Osteoblast (primary cell): ENCODE results near the gene TPCN1. TPM values are rescaled to one million over a fixed set of nuclear protein-coding genes. Genes with fewer than 3 reads are reported as not detected.
A peak's percentile ranks its signal among the peaks of the same experiment; 100 is the strongest.

ENCODE experiments used
- DNase-seq: peaks from one replicate; pipeline ENCODE4 v3.0.0; 2011; ENCODE audit warnings: low spot score, mixed read lengths; ENCODE audit not compliant: insufficient read length; ENCODE audit errors: missing footprints
- H2AFZ ChIP-seq: 2 replicates; pipeline ENCODE4 v1.6.0; 2011; ENCODE audit warnings: mild to moderate bottlenecking, low read length
- H3K27ac ChIP-seq: 2 replicates; pipeline ENCODE4 v1.5.1; 2011; ENCODE audit warnings: mild to moderate bottlenecking, low read depth, low read length, moderate library complexity
- H3K27me3 ChIP-seq: 2 replicates; pipeline ENCODE4 v1.6.0; 2012; ENCODE audit warnings: mild to moderate bottlenecking, control low read depth, inconsistent platforms, low read length, moderate library complexity; ENCODE audit not compliant: insufficient read depth
- H3K36me3 ChIP-seq: 2 replicates; pipeline ENCODE4 v1.5.1; 2011; ENCODE audit warnings: mild to moderate bottlenecking, low read length, control low read depth, moderate library complexity; ENCODE audit not compliant: insufficient read depth
- H3K4me1 ChIP-seq: 2 replicates; pipeline ENCODE4 v1.5.1; 2011; ENCODE audit warnings: mild to moderate bottlenecking, low read length, control low read depth, moderate library complexity; ENCODE audit not compliant: insufficient read depth
- H3K4me2 ChIP-seq: 2 replicates; pipeline ENCODE4 v1.6.0; 2011; ENCODE audit warnings: mild to moderate bottlenecking, low read length; ENCODE audit not compliant: insufficient read depth
- H3K4me3 ChIP-seq: fragments of 200-600 bp; sonication (generic); 3 replicates; pipeline ENCODE4 v1.5.1; 2012; ENCODE audit warnings: mild to moderate bottlenecking, low read length, inconsistent platforms; ENCODE audit not compliant: insufficient read depth
- H3K79me2 ChIP-seq: 2 replicates; pipeline ENCODE4 v1.6.0; 2012; ENCODE audit warnings: mild to moderate bottlenecking, low read length, control low read depth, inconsistent platforms; ENCODE audit not compliant: insufficient read depth
- H3K9me3 ChIP-seq: 2 replicates; pipeline ENCODE4 v1.5.1; 2011; ENCODE audit warnings: low read depth, low read length, control low read depth
- H4K20me1 ChIP-seq: 2 replicates; pipeline ENCODE4 v1.6.0; 2012; ENCODE audit warnings: mild to moderate bottlenecking, low read length, control low read depth; ENCODE audit not compliant: insufficient read depth
- total RNA-seq: library from RNA; depleted of rRNA; stranded (reverse); fragments of >200 nt; gene quantifications from 2 replicates; pipeline ENCODE4 v1.2.3, GENCODE V29; 2012
- TF ChIP-seq, protein P1 (sequence below): IDR thresholded peaks from 2 replicates; pipeline ENCODE4 v1.5.1; 2011; ENCODE audit warnings: mild to moderate bottlenecking, low read depth, low read length, moderate library complexity; ENCODE audit errors: extremely low read depth

The TPCN1 gene
- total RNA-seq, 1 donor: 25.7 TPM

DNA sequence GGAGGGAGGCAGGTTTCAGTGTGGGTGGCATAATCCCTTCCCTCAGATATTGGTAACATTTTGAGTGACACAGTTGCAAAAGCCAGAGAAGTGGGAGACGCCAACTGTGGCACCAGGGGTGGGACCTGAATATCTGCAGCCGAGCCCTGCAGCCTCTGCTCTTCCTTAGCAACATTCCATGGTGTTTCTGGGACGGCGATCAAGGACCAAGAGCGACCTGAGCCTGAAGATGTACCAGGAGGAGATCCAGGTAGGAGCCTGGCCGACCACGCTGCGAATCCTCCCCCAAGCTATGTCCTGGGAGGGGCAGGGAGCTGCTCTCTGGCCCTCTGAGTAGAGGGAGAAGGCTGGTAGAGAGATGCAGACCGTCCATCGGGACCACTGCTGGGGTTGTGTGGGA, 71.8 kb downstream of the TPCN1 start:
- DNase-seq: peak; percentile 65
- Histone ChIP-seq H3K9me3 (no peaks in the 10 kb centered on the region), H3K4me2 (no peak overlapping the region), H3K4me1 (peaks cover 19% of the 10 kb centered on the region), H3K4me3 (no peak overlapping the region), H3K36me3 (peaks cover 26% of the 10 kb centered on the region), H3K79me2 (no peaks in the 10 kb centered on the region), H2AFZ (no peak overlapping the region), H4K20me1 (peaks cover 3% of the 10 kb centered on the region), H3K27me3 (no peaks in the 10 kb centered on the region), H3K27ac (no peak overlapping the region)
- TF ChIP-seq, protein P1, sequence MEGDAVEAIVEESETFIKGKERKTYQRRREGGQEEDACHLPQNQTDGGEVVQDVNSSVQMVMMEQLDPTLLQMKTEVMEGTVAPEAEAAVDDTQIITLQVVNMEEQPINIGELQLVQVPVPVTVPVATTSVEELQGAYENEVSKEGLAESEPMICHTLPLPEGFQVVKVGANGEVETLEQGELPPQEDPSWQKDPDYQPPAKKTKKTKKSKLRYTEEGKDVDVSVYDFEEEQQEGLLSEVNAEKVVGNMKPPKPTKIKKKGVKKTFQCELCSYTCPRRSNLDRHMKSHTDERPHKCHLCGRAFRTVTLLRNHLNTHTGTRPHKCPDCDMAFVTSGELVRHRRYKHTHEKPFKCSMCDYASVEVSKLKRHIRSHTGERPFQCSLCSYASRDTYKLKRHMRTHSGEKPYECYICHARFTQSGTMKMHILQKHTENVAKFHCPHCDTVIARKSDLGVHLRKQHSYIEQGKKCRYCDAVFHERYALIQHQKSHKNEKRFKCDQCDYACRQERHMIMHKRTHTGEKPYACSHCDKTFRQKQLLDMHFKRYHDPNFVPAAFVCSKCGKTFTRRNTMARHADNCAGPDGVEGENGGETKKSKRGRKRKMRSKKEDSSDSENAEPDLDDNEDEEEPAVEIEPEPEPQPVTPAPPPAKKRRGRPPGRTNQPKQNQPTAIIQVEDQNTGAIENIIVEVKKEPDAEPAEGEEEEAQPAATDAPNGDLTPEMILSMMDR: no peak

DNA sequence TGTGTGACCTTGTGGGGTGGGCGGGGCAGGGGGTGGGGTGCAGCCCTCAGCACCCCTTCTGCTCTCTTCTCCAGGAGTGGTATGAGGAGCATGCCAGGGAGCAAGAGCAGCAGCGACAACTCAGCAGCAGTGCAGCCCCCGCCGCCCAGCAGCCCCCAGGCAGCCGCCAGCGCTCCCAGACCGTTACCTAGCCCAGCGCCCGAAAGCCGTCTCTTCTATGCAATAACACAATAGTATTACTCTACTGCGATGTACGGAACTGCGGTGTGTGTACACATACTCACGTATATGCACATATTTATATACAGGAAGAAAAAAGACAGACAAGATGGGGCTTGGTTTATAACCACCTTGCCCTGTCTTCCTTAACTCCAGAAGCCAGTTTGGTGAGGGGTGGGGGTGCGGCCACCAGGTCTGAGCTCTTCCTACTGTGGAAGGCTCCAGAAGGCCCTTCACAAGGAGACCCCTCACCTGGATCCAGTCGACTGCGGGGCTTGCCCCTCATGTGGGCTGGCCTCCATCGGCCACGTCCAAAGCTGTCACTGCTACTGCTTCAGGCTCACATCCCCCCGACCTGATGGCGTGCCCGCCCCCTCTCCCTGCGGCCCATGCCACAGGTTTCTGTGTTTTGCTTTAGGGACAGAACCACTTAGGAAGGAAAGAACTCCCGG, 74.8 kb downstream of the TPCN1 start:
- H3K4me2 ChIP-seq: no peak overlapping the region
- H4K20me1 ChIP-seq: no peaks in the 10 kb centered on the region
- H3K9me3 ChIP-seq: no peaks in the 10 kb centered on the region
- no peaks in the 10 kb centered on the region for H3K79me2 ChIP-seq
- no peak overlapping the region for H3K4me3 ChIP-seq
- H3K27me3 ChIP-seq: no peaks in the 10 kb centered on the region
- peak; percentile 55 for DNase-seq
- peaks cover 26% of the 10 kb centered on the region for H3K4me1 ChIP-seq
- H2AFZ ChIP-seq: no peak overlapping the region
- H3K36me3 ChIP-seq: peaks cover 20% of the 10 kb centered on the region
- TF ChIP-seq, protein P1: no peak
- H3K27ac ChIP-seq: no peak overlapping the region

DNA sequence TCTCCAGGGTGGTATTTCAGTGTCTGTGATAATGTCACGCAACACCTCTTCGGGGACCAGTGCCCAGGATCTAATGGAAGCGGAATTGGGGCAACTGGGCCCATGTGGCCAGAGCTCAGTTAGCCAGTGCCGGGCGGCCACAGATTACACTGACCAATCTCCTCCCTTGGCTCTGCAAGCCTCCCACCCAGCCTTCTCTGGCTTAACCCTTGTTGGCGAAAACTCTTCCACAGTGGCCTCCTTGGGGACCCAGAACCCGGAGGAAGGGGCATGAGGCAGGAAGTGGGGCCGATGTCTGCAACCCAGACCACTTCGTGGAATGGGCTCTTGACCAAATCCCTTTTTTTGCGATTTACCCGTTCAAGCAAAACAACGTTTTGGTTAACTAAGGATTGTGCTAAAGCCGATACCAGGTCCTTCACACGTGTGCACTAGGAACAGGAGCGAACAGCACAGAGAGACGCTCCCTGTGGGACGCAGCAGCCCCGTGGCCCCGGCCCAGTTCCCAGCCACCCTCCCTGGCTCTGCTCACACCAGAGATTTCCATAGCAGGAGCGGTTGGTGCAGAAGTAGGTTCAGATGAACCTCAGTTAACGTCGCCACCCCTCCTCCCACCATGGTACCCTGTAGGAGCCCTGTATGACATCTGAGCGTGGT, 75.4 kb downstream of the TPCN1 start:
- peak; percentile 73 for DNase-seq
- peaks cover 23% of the 10 kb centered on the region for H3K4me1 ChIP-seq
- H2AFZ ChIP-seq: no peak overlapping the region
- peaks cover 17% of the 10 kb centered on the region for H3K36me3 ChIP-seq
- no peaks in the 10 kb centered on the region for H4K20me1 ChIP-seq
- H3K9me3 ChIP-seq: no peaks in the 10 kb centered on the region
- H3K27ac ChIP-seq: no peak overlapping the region
- TF ChIP-seq, protein P1: no peak
- H3K4me2 ChIP-seq: no peak overlapping the region
- no peaks in the 10 kb centered on the region for H3K79me2 ChIP-seq
- no peaks in the 10 kb centered on the region for H3K27me3 ChIP-seq
- H3K4me3 ChIP-seq: no peak overlapping the region

DNA sequence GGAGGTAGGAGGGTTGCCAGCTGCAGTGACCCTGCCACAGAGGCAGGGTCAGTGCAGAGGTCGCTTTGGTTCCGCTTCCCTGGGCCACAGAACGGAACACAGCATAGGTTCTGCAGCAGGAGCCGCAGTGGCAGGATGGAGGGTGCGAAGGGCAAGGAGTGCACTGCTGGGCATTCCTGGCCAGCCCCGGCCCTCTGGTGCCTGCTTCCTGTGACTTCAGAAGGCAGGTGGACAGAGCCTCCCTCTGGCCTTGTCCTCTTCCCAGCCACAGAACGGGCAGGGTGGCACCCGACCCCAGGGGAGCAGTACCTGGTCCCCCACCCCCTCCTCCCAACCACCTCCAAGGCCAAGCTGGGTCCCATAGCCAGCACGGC, 75.9 kb downstream of the TPCN1 start:
- Histone ChIP-seq H2AFZ (no peak overlapping the region), H3K4me2 (no peak overlapping the region), H3K27ac (no peak overlapping the region), H3K36me3 (peaks cover 17% of the 10 kb centered on the region), H3K4me3 (no peak overlapping the region), H3K79me2 (no peaks in the 10 kb centered on the region), H3K9me3 (no peaks in the 10 kb centered on the region), H3K27me3 (no peaks in the 10 kb centered on the region), H4K20me1 (no peaks in the 10 kb centered on the region), H3K4me1 (peaks cover 18% of the 10 kb centered on the region)
- peak; percentile 59 for DNase-seq
- TF ChIP-seq, protein P1: no peak
